ENCODE data around the gene INHBE.
"Not testable (repeated sequence)": the region's sequence is repeated elsewhere in the genome, so short reads cannot be mapped to it uniquely, and the experiment has no call there.

Gene INHBE

DNA sequence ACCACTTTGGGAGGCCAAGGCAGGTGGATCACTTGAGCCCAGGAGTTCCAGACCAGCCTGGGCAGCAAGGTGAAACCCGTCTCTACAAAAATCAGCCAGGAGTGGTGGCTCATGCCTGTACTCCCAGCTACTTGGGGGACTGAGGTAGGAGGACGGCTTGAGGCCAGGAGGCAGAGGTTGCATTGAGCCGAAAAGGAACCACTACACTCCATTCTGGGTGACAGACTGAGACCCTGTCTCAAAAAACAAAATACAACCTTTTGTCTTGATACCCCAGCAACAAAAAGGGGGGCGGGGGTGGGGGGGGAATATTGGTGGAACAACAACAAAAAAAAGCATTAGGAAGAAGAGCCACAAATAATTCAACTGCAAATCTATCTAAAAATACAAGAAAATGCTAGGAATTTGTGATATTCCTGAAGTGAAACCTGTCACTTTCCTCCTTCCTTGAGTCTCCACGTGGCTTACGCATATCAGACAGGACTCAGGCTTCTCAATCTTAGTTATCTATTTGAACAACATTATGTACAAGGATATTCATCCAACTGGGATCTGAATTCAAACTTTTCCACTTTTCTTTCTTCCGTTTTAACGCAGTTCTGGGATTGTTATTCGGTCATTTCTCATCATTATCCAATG is 25.5 kb upstream of the INHBE start:
- Histone ChIP-seq H3K9me3 (ENCODE audit: control insufficient read depth in 1 of 2, low read length in 2 of 2) (no peaks in the 10 kb centered on the region), H3K36me3 (ENCODE audit: control insufficient read depth in 1 of 2, insufficient read depth in 2 of 2, low read length in 2 of 2) (no peaks in the 10 kb centered on the region), H3K4me1 (ENCODE audit: control insufficient read depth in 1 of 2, insufficient read depth in 2 of 2, low read length in 2 of 2) (peaks cover 0 to 5% of the 10 kb centered on the region in 2 donors), H3K27me3 (ENCODE audit: low read depth, low read length) (no peaks in the 10 kb centered on the region), H3K4me3 (ENCODE audit: low read depth in 1 of 2, low read length in 2 of 2) (peak overlapping the region; percentile 65 to 71), H3K27ac (ENCODE audit: low read length) (peak overlapping the region; percentile 93)

DNA sequence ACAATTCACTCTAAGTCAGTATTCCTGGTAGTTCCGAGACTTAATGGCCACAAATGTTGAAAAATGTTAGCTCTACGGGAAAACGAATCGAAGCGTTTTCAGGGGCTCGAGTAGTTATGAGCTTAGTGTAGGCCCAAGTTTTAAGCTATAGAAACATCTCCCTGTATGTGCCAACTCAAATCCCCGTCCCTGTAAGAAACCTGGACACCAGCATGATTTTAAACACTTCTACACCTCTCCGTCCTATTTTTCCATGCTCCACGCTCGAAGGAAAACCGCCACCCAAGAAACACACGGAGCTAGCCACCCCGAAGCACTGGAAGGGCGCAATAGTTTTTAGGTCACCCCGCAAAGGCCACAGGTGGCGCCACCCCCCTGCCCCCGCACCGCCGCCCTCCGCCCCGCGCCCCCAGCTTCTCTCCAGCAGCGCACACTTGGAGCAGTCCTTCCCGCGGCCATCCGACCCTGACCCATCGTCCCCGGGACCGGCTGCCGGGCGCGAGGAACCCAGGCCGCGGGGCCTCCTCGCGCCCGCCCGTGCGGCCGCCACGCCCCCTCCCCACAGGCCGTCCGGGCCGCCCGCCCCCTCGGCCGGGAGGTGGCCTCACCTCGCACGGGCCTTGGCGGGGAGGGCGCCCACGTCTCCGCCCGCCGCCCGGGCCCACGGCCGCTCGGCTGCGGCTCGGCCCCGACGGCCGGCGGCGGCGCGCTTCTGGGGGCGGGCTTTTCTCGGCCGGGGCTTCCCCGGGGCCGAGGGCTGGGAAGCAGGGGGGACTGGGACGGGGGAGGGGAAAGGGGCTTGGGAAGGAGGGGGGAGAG is 24.8 kb upstream of the INHBE start:
- Histone ChIP-seq H3K36me3 (ENCODE audit: control insufficient read depth in 1 of 2, insufficient read depth in 2 of 2, low read length in 2 of 2) (no peaks in the 10 kb centered on the region), H3K4me3 (ENCODE audit: low read depth in 1 of 2, low read length in 2 of 2) (peak overlapping the region; percentile 65 to 71), H3K27ac (ENCODE audit: low read length) (peak overlapping the region; percentile 93), H3K27me3 (ENCODE audit: low read depth, low read length) (no peaks in the 10 kb centered on the region), H3K9me3 (ENCODE audit: control insufficient read depth in 1 of 2, low read length in 2 of 2) (no peaks in the 10 kb centered on the region), H3K4me1 (ENCODE audit: control insufficient read depth in 1 of 2, insufficient read depth in 2 of 2, low read length in 2 of 2) (peaks cover 0 to 5% of the 10 kb centered on the region in 2 donors)

DNA sequence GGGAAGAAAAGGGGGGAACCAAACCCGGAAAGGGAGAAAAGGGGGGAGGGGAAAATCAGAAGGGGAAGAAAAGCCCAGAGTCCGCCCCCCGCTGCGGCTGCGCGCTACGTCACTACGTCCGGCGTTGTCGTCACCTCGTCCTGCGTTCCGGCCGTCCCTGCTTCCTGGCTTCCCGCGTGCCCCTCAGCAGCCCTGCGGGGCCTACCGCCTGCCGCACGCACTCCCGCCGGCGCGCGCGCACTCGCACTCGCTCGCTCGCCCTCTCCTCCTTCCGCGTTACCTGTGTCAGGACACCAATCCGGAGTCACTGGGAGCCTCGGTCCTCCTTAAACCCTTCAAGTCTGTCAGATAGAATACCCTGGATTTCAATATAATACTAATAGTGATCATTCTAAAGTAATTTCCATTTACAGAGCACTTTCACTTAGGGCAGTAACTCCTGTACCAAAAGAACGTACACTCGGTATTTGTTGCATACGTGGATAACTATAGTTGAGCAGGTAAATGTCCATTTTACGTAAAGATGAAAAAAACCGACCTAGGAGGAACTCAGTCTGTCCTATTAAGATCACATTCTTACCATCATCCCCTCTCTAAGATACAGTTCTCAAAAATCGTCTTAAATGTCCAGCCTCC is 24.1 kb upstream of the INHBE start, which contains the start of gene R3HDM2:
Gene R3HDM2, minus strand, starts transcription at position 113 of the 636 bp plus-strand sequence. CDS start 120,615 bp downstream, outside the sequence.
- peak within 1 kb of the TSS; percentile 65 to 79 for H3K4me3 ChIP-seq (ENCODE audit: low read depth in 1 of 2, low read length in 2 of 2)
- no peaks in the 10 kb centered on the region for H3K27me3 ChIP-seq (ENCODE audit: low read depth, low read length)
- no peaks in the 10 kb centered on the region for H3K9me3 ChIP-seq (ENCODE audit: control insufficient read depth in 1 of 2, low read length in 2 of 2)
- H3K36me3 ChIP-seq (ENCODE audit: control insufficient read depth in 1 of 2, insufficient read depth in 2 of 2, low read length in 2 of 2) = no peaks in the 10 kb centered on the region
- H3K27ac ChIP-seq (ENCODE audit: low read length) = peak within 1 kb of the TSS; percentile 99
- peaks cover 0 to 5% of the 10 kb centered on the region in 2 donors for H3K4me1 ChIP-seq (ENCODE audit: control insufficient read depth in 1 of 2, insufficient read depth in 2 of 2, low read length in 2 of 2)

- Histone ChIP-seq H3K4me1 (ENCODE audit: control insufficient read depth in 1 of 2, insufficient read depth in 2 of 2, low read length in 2 of 2) (peaks cover 0 to 5% of the 10 kb centered on the region in 2 donors), H3K27me3 (ENCODE audit: low read depth, low read length) (no peaks in the 10 kb centered on the region), H3K9me3 (ENCODE audit: control insufficient read depth in 1 of 2, low read length in 2 of 2) (no peaks in the 10 kb centered on the region), H3K36me3 (ENCODE audit: control insufficient read depth in 1 of 2, insufficient read depth in 2 of 2, low read length in 2 of 2) (no peaks in the 10 kb centered on the region), H3K27ac (ENCODE audit: low read length) (peak overlapping the region; percentile 99), H3K4me3 (ENCODE audit: low read depth in 1 of 2, low read length in 2 of 2) (peak overlapping the region; percentile 56 to 79)
These were observed 23.4 kb upstream of the INHBE start for GRCh38 chr12:57431654-57432188.

GRCh38 chr12:57433370-57433769 is 21.7 kb upstream of the INHBE start:
- H3K4me3 ChIP-seq (ENCODE audit: low read depth in 1 of 2, low read length in 2 of 2) = no peak overlapping the region
- H3K27me3 ChIP-seq (ENCODE audit: low read depth, low read length) = no peaks in the 10 kb centered on the region

DNA sequence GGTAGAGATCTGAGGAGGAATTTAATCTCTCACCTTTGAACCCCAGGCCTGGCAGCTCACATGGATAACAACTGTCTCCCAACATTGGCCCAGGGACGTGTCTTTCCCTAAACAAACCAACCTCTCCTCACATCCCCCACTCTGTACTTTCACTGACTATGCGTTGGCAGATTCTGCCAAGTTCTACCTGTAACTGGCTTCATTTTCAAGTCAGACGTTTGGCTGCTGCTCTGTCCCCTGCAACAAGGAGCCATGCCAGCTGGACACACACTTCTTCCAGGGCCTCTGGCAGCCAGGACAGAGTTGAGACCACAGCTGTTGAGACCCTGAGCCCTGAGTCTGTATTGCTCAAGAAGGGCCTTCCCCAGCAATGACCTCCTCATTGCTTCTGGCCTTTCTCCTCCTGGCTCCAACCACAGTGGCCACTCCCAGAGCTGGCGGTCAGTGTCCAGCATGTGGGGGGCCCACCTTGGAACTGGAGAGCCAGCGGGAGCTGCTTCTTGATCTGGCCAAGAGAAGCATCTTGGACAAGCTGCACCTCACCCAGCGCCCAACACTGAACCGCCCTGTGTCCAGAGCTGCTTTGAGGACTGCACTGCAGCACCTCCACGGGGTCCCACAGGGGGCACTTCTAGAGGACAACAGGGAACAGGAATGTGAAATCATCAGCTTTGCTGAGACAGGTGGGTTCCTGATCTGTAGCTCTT is 20.4 kb upstream of the INHBE start, which contains the start of gene INHBC:
Gene INHBC, plus strand, starts transcription at position 268 of the 707 bp plus-strand sequence. Its CDS starts 103 bp downstream, at position 371.
- H3K27me3 ChIP-seq (ENCODE audit: low read depth, low read length) = no peaks in the 10 kb centered on the region
- H3K36me3 ChIP-seq (ENCODE audit: control insufficient read depth in 1 of 2, insufficient read depth in 2 of 2, low read length in 2 of 2) = no peaks in the 10 kb centered on the region
- H3K4me1 ChIP-seq (ENCODE audit: control insufficient read depth in 1 of 2, insufficient read depth in 2 of 2, low read length in 2 of 2) = no peaks in the 10 kb centered on the region
- H3K4me3 ChIP-seq (ENCODE audit: low read depth in 1 of 2, low read length in 2 of 2) = no peak within 1 kb of the TSS
- no peaks in the 10 kb centered on the region for H3K9me3 ChIP-seq (ENCODE audit: control insufficient read depth in 1 of 2, low read length in 2 of 2)
- H3K27ac ChIP-seq (ENCODE audit: low read length) = no peak within 1 kb of the TSS

More at GRCh38 chr12:57433370-57433769, 21.7 kb upstream of the INHBE start:
- Histone ChIP-seq H3K9me3 (ENCODE audit: control insufficient read depth in 1 of 2, low read length in 2 of 2) (no peaks in the 10 kb centered on the region), H3K4me1 (ENCODE audit: control insufficient read depth in 1 of 2, insufficient read depth in 2 of 2, low read length in 2 of 2) (peaks cover 0 to 5% of the 10 kb centered on the region in 2 donors), H3K27ac (ENCODE audit: low read length) (no peak overlapping the region), H3K36me3 (ENCODE audit: control insufficient read depth in 1 of 2, insufficient read depth in 2 of 2, low read length in 2 of 2) (no peaks in the 10 kb centered on the region)

GRCh38 chr12:57435293-57435692 is 19.8 kb upstream of the INHBE start:
- Histone ChIP-seq H3K27ac (ENCODE audit: low read length) (no peak overlapping the region), H3K9me3 (ENCODE audit: control insufficient read depth in 1 of 2, low read length in 2 of 2) (no peaks in the 10 kb centered on the region), H3K4me3 (ENCODE audit: low read depth in 1 of 2, low read length in 2 of 2) (no peak overlapping the region), H3K36me3 (ENCODE audit: control insufficient read depth in 1 of 2, insufficient read depth in 2 of 2, low read length in 2 of 2) (no peaks in the 10 kb centered on the region), H3K27me3 (ENCODE audit: low read depth, low read length) (no peaks in the 10 kb centered on the region), H3K4me1 (ENCODE audit: control insufficient read depth in 1 of 2, insufficient read depth in 2 of 2, low read length in 2 of 2) (no peaks in the 10 kb centered on the region)

- no peak overlapping the region for H3K4me3 ChIP-seq (ENCODE audit: low read depth in 1 of 2, low read length in 2 of 2)
- no peaks in the 10 kb centered on the region for H3K4me1 ChIP-seq (ENCODE audit: control insufficient read depth in 1 of 2, insufficient read depth in 2 of 2, low read length in 2 of 2)
- H3K27me3 ChIP-seq (ENCODE audit: low read depth, low read length) = no peaks in the 10 kb centered on the region
- no peaks in the 10 kb centered on the region for H3K36me3 ChIP-seq (ENCODE audit: control insufficient read depth in 1 of 2, insufficient read depth in 2 of 2, low read length in 2 of 2)
- no peak overlapping the region for H3K27ac ChIP-seq (ENCODE audit: low read length)
- H3K9me3 ChIP-seq (ENCODE audit: control insufficient read depth in 1 of 2, low read length in 2 of 2) = no peaks in the 10 kb centered on the region
These were observed 16.7 kb upstream of the INHBE start for GRCh38 chr12:57438400-57438799.

GRCh38 chr12:57439762-57440266 is 15.3 kb upstream of the INHBE start:
- no peak overlapping the region for H3K27ac ChIP-seq (ENCODE audit: low read length)
- no peak overlapping the region for H3K4me3 ChIP-seq (ENCODE audit: low read depth in 1 of 2, low read length in 2 of 2)
- no peaks in the 10 kb centered on the region for H3K4me1 ChIP-seq (ENCODE audit: control insufficient read depth in 1 of 2, insufficient read depth in 2 of 2, low read length in 2 of 2)

GRCh38 chr12:57441393-57441792 is 13.7 kb upstream of the INHBE start:
- not testable (repeated sequence) for H3K36me3 ChIP-seq (ENCODE audit: control insufficient read depth in 1 of 2, insufficient read depth in 2 of 2, low read length in 2 of 2); H3K4me1 ChIP-seq (ENCODE audit: control insufficient read depth in 1 of 2, insufficient read depth in 2 of 2, low read length in 2 of 2); H3K9me3 ChIP-seq (ENCODE audit: control insufficient read depth in 1 of 2, low read length in 2 of 2); H3K27ac ChIP-seq (ENCODE audit: low read length); H3K27me3 ChIP-seq (ENCODE audit: low read depth, low read length); H3K4me3 ChIP-seq (ENCODE audit: low read depth in 1 of 2, low read length in 2 of 2)

More at GRCh38 chr12:57439762-57440266, 15.3 kb upstream of the INHBE start:
- Histone ChIP-seq H3K9me3 (ENCODE audit: control insufficient read depth in 1 of 2, low read length in 2 of 2) (no peaks in the 10 kb centered on the region), H3K27me3 (ENCODE audit: low read depth, low read length) (no peaks in the 10 kb centered on the region), H3K36me3 (ENCODE audit: control insufficient read depth in 1 of 2, insufficient read depth in 2 of 2, low read length in 2 of 2) (no peaks in the 10 kb centered on the region)

Measured in muscle layer of duodenum (tissue), 2 donors.